ENCODE results near the gene C16orf90. TPM values are rescaled to one million over a fixed set of nuclear protein-coding genes. Genes with fewer than 3 reads are reported as not detected.

The C16orf90 gene
- total and polyA plus RNA-seq, 4 donors = not detected

GRCh38 chr16:3465911-3466584, 29.2 kb downstream of the C16orf90 start:
- TF ChIP-seq FOXA1 (IDR thresholded peaks at IDR 0.05) (no peak), EGR1 (IDR thresholded peaks at IDR 0.05; ENCODE audit: low read depth in 2 of 2) (no peak), REST (IDR thresholded peaks at IDR 0.05) (no peak), SP1 (IDR thresholded peaks at IDR 0.05) (no peak), YY1 (IDR thresholded peaks at IDR 0.05) (no peak), GABPA (IDR thresholded peaks at IDR 0.05 in 1 of 2, conservative IDR thresholded peaks at IDR 0.05 in 1 of 2) (no peak), MAX (IDR thresholded peaks at IDR 0.05) (no peak), ZBTB33 (IDR thresholded peaks at IDR 0.05) (no peak), FOXA2 (IDR thresholded peaks at IDR 0.05) (no peak), RAD21 (IDR thresholded peaks at IDR 0.05) (no peak), NR2F2 (IDR thresholded peaks at IDR 0.05) (no peak)
- H3K9me3 ChIP-seq (ENCODE audit: control insufficient read depth in 4 of 4, low read length in 3 of 4) = no peaks in the 10 kb centered on the region
- H3K36me3 ChIP-seq (ENCODE audit: control insufficient read depth in 4 of 4, insufficient read depth in 3 of 4, low read depth in 1 of 4, low read length in 3 of 4) = peaks cover 0 to 8% (median 3%) of the 10 kb centered on the region in 4 donors
- no peaks in the 10 kb centered on the region for H3K27me3 ChIP-seq (ENCODE audit: control insufficient read depth in 4 of 4, insufficient read depth in 4 of 4, low read length in 3 of 4)
- H3K9ac ChIP-seq (ENCODE audit: low read depth in 1 of 2, low read length in 2 of 2) = no peak overlapping the region
- H3K27ac ChIP-seq (ENCODE audit: low read depth in 1 of 2, low read length in 2 of 2) = no peak overlapping the region
- H3K4me3 ChIP-seq (ENCODE audit: low read depth in 1 of 3, low read length in 3 of 3) = no peak overlapping the region
- 89% methylated on average over 21 of the region's 21 CpGs for WGBS
- no peak for DNase-seq (ENCODE audit: low spot score)
- H3K4me1 ChIP-seq (ENCODE audit: control insufficient read depth in 4 of 4, insufficient read depth in 4 of 4, low read length in 3 of 4) = peaks cover 9 to 34% (median 21%) of the 10 kb centered on the region in 4 donors

GRCh38 chr16:3465301-3465700, 30.0 kb downstream of the C16orf90 start:
- Histone ChIP-seq H3K4me1 (ENCODE audit: control insufficient read depth in 4 of 4, insufficient read depth in 4 of 4, low read length in 3 of 4) (peaks cover 14 to 42% (median 28%) of the 10 kb centered on the region in 4 donors), H3K9me3 (ENCODE audit: control insufficient read depth in 4 of 4, low read length in 3 of 4) (no peaks in the 10 kb centered on the region), H3K4me3 (ENCODE audit: low read depth in 1 of 3, low read length in 3 of 3) (no peak overlapping the region), H3K36me3 (ENCODE audit: control insufficient read depth in 4 of 4, insufficient read depth in 3 of 4, low read depth in 1 of 4, low read length in 3 of 4) (peaks cover 0 to 8% (median 3%) of the 10 kb centered on the region in 4 donors), H3K27ac (ENCODE audit: low read depth in 1 of 2, low read length in 2 of 2) (no peak overlapping the region), H3K9ac (ENCODE audit: low read depth in 1 of 2, low read length in 2 of 2) (no peak overlapping the region), H3K27me3 (ENCODE audit: control insufficient read depth in 4 of 4, insufficient read depth in 4 of 4, low read length in 3 of 4) (no peaks in the 10 kb centered on the region)
- TF ChIP-seq RXRA (IDR thresholded peaks at IDR 0.05) (no peak), REST (IDR thresholded peaks at IDR 0.05) (no peak), YY1 (IDR thresholded peaks at IDR 0.05) (no peak), ATF3 (IDR thresholded peaks at IDR 0.05) (no peak), NR2F2 (IDR thresholded peaks at IDR 0.05) (no peak), SP1 (IDR thresholded peaks at IDR 0.05) (no peak), FOXA2 (IDR thresholded peaks at IDR 0.05) (no peak)
- no peak for DNase-seq (ENCODE audit: low spot score)
- WGBS = 94% methylated on average over 12 of the region's 12 CpGs

Data from liver (tissue), 9 donors.